Astrocyte of the spinal cord (primary cell): ENCODE data around the gene PCBP3.

Experiments used
- DNase-seq: peaks from one replicate; pipeline ENCODE4 v3.0.0; 2011; ENCODE audit warnings: low read depth, low spot score
- H3K4me3 ChIP-seq: 2 replicates; pipeline ENCODE4 v1.5.1; 2011; ENCODE audit warnings: low read depth, mild to moderate bottlenecking, low read length, moderate library complexity
- CTCF ChIP-seq: IDR thresholded peaks from 2 replicates; pipeline ENCODE4 v1.5.1; 2012; ENCODE audit warnings: low read depth, mild to moderate bottlenecking, low read length, inconsistent platforms
- in situ Hi-C: cut with HindIII; loops from 2 replicates; pipeline ENCODE4 v1.10.0; 2017; ENCODE audit warnings: low sequenced_read_pairs

PCBP3 gene

GRCh38 chr21:45873866-45874265 lies 230.3 kb downstream of the PCBP3 start:
- H3K4me3 ChIP-seq: no peak overlapping the region
- TF ChIP-seq CTCF: no peak
- DNase-seq: no peak
- in situ Hi-C loops: no loop called here

GRCh38 chr21:45874716-45875415 lies 231.3 kb downstream of the PCBP3 start:
- peak overlapping the region; percentile 7 for H3K4me3 ChIP-seq
- in situ Hi-C loops: no loop called here
- TF ChIP-seq CTCF: no peak
- peak; percentile 98 for DNase-seq

GRCh38 chr21:45875416-45875760 lies 231.9 kb downstream of the PCBP3 start:
- in situ Hi-C loops: no loop called here
- no peak overlapping the region for H3K4me3 ChIP-seq
- no peak for TF ChIP-seq CTCF
- DNase-seq: no peak

GRCh38 chr21:45875881-45876280 lies 232.4 kb downstream of the PCBP3 start:
- no peak overlapping the region for H3K4me3 ChIP-seq
- in situ Hi-C loops: no loop called here
- no peak for TF ChIP-seq CTCF
- no peak for DNase-seq

GRCh38 chr21:45876381-45877170 lies 233.1 kb downstream of the PCBP3 start:
- H3K4me3 ChIP-seq: no peak overlapping the region
- DNase-seq: no peak
- in situ Hi-C loops: no loop called here
- TF ChIP-seq CTCF: no peak

- no peak overlapping the region for H3K4me3 ChIP-seq
Measured at GRCh38 chr21:45877171-45877438, 233.6 kb downstream of the PCBP3 start.

More at GRCh38 chr21:45877171-45877438, 233.6 kb downstream of the PCBP3 start:
- TF ChIP-seq CTCF: no peak
- in situ Hi-C loops: no loop called here
- no peak for DNase-seq
